HG03432 (cell line): Measurements from ENCODE around the gene DNM2.
"Not testable (repeated sequence)": the region's sequence is repeated elsewhere in the genome, so short reads cannot be mapped to it uniquely, and the experiment has no call there.

Source experiments
- ATAC-seq: cut with Tn5 transposase; IDR thresholded peaks from one replicate; pipeline ENCODE4 v1.9.1; 2021; ENCODE audit warnings: mild to moderate bottlenecking, moderate library complexity; ENCODE audit not compliant: unreplicated experiment

DNM2 gene

GRCh38 chr19:10724573-10725071 lies 6.7 kb downstream of the DNM2 start:
- no peak for ATAC-seq

GRCh38 chr19:10725415-10725814 lies 7.5 kb downstream of the DNM2 start:
- no peak for ATAC-seq

- no peak for ATAC-seq
Measured at GRCh38 chr19:10726268-10726667, 8.4 kb downstream of the DNM2 start.

- ATAC-seq, result no peak
Measured at GRCh38 chr19:10727685-10728201, 9.9 kb downstream of the DNM2 start.

- ATAC-seq, result no peak
Measured at GRCh38 chr19:10729411-10729810, 11.5 kb downstream of the DNM2 start.

GRCh38 chr19:10730932-10731331 lies 13.1 kb downstream of the DNM2 start:
- no peak for ATAC-seq

GRCh38 chr19:10735741-10736140 lies 17.9 kb downstream of the DNM2 start:
- ATAC-seq, result no peak

GRCh38 chr19:10736189-10736588 lies 18.3 kb downstream of the DNM2 start:
- no peak for ATAC-seq

- no peak for ATAC-seq
Measured at GRCh38 chr19:10736916-10737551, 19.2 kb downstream of the DNM2 start.

- ATAC-seq, result no peak
Measured at GRCh38 chr19:10737722-10738121, 19.8 kb downstream of the DNM2 start.

- ATAC-seq, result no peak
Measured at GRCh38 chr19:10740798-10741197, 22.9 kb downstream of the DNM2 start.

- ATAC-seq, result no peak
Measured at GRCh38 chr19:10742476-10742875, 24.6 kb downstream of the DNM2 start.

- no peak for ATAC-seq
Measured at GRCh38 chr19:10744253-10744798, 26.4 kb downstream of the DNM2 start.

- no peak for ATAC-seq
Measured at GRCh38 chr19:10744801-10745293, 27.0 kb downstream of the DNM2 start.

GRCh38 chr19:10746437-10746836 lies 28.6 kb downstream of the DNM2 start:
- ATAC-seq, result not testable (repeated sequence)

GRCh38 chr19:10747271-10747670 lies 29.4 kb downstream of the DNM2 start:
- no peak for ATAC-seq

GRCh38 chr19:10747674-10748073 lies 29.8 kb downstream of the DNM2 start:
- ATAC-seq, result no peak

- no peak for ATAC-seq
Measured at GRCh38 chr19:10748195-10748926, 30.5 kb downstream of the DNM2 start.

- ATAC-seq, result no peak
Measured at GRCh38 chr19:10748927-10749434, 31.1 kb downstream of the DNM2 start.

- ATAC-seq, result no peak
Measured at GRCh38 chr19:10749435-10750384, 31.8 kb downstream of the DNM2 start.
